Fibroblast of lung (primary cell): ENCODE measurements around the gene CCIN. TPM values are rescaled to one million over a fixed set of nuclear protein-coding genes. Genes with fewer than 3 reads are reported as not detected.

Experiments used
- DNase-seq, 2 donors: peaks; one replicate each; pipeline versions ENCODE4 v3.0.0 to v3.0.0-alpha.2; 2010; ENCODE audit warnings: low read depth in 2 of 2
- H2AFZ ChIP-seq: 2 replicates; pipeline ENCODE4 v1.5.1; 2012; ENCODE audit warnings: low read length, control low read depth, inconsistent platforms
- H3K27ac ChIP-seq: 2 replicates; pipeline ENCODE4 v1.5.1; 2011; ENCODE audit warnings: low read length, control low read depth; ENCODE audit not compliant: insufficient read depth
- H3K27me3 ChIP-seq: 2 replicates; pipeline ENCODE4 v1.5.1; 2011; ENCODE audit warnings: mild to moderate bottlenecking, low read length; ENCODE audit not compliant: control insufficient read depth, insufficient read depth
- H3K36me3 ChIP-seq: 2 replicates; pipeline ENCODE4 v1.5.1; 2011; ENCODE audit warnings: low read length; ENCODE audit not compliant: control insufficient read depth, insufficient read depth
- H3K4me1 ChIP-seq: 2 replicates; pipeline ENCODE4 v1.5.1; 2011; ENCODE audit warnings: low read length; ENCODE audit not compliant: control insufficient read depth, insufficient read depth; ENCODE audit errors: extremely low read depth
- H3K4me2 ChIP-seq: 2 replicates; pipeline ENCODE4 v1.5.1; 2011; ENCODE audit warnings: low read length, control low read depth; ENCODE audit not compliant: insufficient read depth; ENCODE audit errors: extremely low read depth
- H3K4me3 ChIP-seq, 4 experiments: fragments of 200-600 bp in 1 of 4; sonication (generic) in 1 of 4; replicated peaks in 1 of 4; 2 replicates each; pipeline ENCODE4 v1.5.1; 2011 to 2016; ENCODE audit warnings: low read length in 4 of 4, low read depth in 3 of 4, mild to moderate bottlenecking in 3 of 4, control low read depth in 2 of 4, inconsistent platforms in 1 of 4, mixed read lengths in 1 of 4; ENCODE audit not compliant: insufficient read depth in 1 of 4; ENCODE audit errors: control extremely low read depth in 1 of 4
- H3K79me2 ChIP-seq: 2 replicates; pipeline ENCODE4 v1.5.1; 2012; ENCODE audit warnings: mild to moderate bottlenecking, low read length, inconsistent platforms; ENCODE audit not compliant: control insufficient read depth, insufficient read depth
- H3K9ac ChIP-seq: 2 replicates; pipeline ENCODE4 v1.5.1; 2011; ENCODE audit warnings: mild to moderate bottlenecking, low read length, control low read depth; ENCODE audit not compliant: insufficient read depth
- H3K9me3 ChIP-seq: 2 replicates; pipeline ENCODE4 v1.5.1; 2012; ENCODE audit warnings: low read depth, low read length; ENCODE audit not compliant: control insufficient read depth, insufficient read depth
- H4K20me1 ChIP-seq: 2 replicates; pipeline ENCODE4 v1.5.1; 2011; ENCODE audit warnings: low read length; ENCODE audit not compliant: control insufficient read depth, insufficient read depth; ENCODE audit errors: extremely low read depth
- CTCF ChIP-seq, 2 donors: IDR thresholded peaks in 1 of 2; conservative IDR thresholded peaks in 1 of 2; 1 replicate in 1 of 2; 2 replicates in 1 of 2; pipeline ENCODE4 v1.5.1; 2011 to 2012; ENCODE audit warnings: low read length in 2 of 2, control low read depth in 1 of 2, inconsistent platforms in 1 of 2, low read depth in 1 of 2, mild to moderate bottlenecking in 1 of 2
- EZH2 ChIP-seq: IDR thresholded peaks from 2 replicates; pipeline ENCODE4 v1.5.1; 2012; ENCODE audit warnings: low read length, control low read depth, mild to moderate bottlenecking; ENCODE audit errors: missing control alignments
- polyA plus RNA-seq, 2 donors: library from polyadenylated mRNA; depleted of rRNA in 1 of 2; stranded (reverse) in 1 of 2; unstranded in 1 of 2; fragments of >200 nt; gene quantifications; 2 replicates each; pipeline ENCODE4 v1.2.1, GENCODE V29; 2011 to 2012; ENCODE audit warnings: missing spikeins in 1 of 2
- total RNA-seq: library from RNA; depleted of rRNA; stranded (reverse); fragments of >200 nt; gene quantifications from 2 replicates; pipeline ENCODE4 v1.2.1, GENCODE V29; 2014

Gene CCIN
- total and polyA plus RNA-seq, 2 donors (not counting 1 experiment from before 2014, with no cell fraction given): 0.40 to 1.3 TPM

- peak overlapping the region; percentile 2 for H3K4me2 ChIP-seq
- H4K20me1 ChIP-seq: peaks cover 2% of the 10 kb centered on the region
- H2AFZ ChIP-seq: peak overlapping the region; percentile 45
- H3K4me3 ChIP-seq: no peak overlapping the region
- TF ChIP-seq CTCF (conservative IDR thresholded peaks at IDR 0.05 in 1 of 2, IDR thresholded peaks at IDR 0.05 in 1 of 2; ENCODE audit: low read depth in 1 of 2, low read length in 2 of 2) (no peak), EZH2 (no peak)
- H3K27ac ChIP-seq: no peak overlapping the region
- H3K4me1 ChIP-seq: peaks cover 5% of the 10 kb centered on the region
- H3K27me3 ChIP-seq: no peaks in the 10 kb centered on the region
- DNase-seq: peak; percentile 33 to 94
- H3K36me3 ChIP-seq: no peaks in the 10 kb centered on the region
- no peak overlapping the region for H3K9ac ChIP-seq
- peaks cover 17% of the 10 kb centered on the region for H3K79me2 ChIP-seq
- H3K9me3 ChIP-seq: no peaks in the 10 kb centered on the region
These were observed 18.2 kb downstream of the CCIN start for GRCh38 chr9:36187414-36187813.

GRCh38 chr9:36188212-36188611, 19.0 kb downstream of the CCIN start:
- H3K27ac ChIP-seq: no peak overlapping the region
- H3K4me3 ChIP-seq: no peak overlapping the region
- no peak overlapping the region for H2AFZ ChIP-seq
- H3K9ac ChIP-seq: no peak overlapping the region
- no peaks in the 10 kb centered on the region for H3K27me3 ChIP-seq
- peaks cover 9% of the 10 kb centered on the region for H3K4me1 ChIP-seq
- no peaks in the 10 kb centered on the region for H3K9me3 ChIP-seq
- TF ChIP-seq CTCF (conservative IDR thresholded peaks at IDR 0.05 in 1 of 2, IDR thresholded peaks at IDR 0.05 in 1 of 2; ENCODE audit: low read depth in 1 of 2, low read length in 2 of 2) (no peak), EZH2 (no peak)
- H3K79me2 ChIP-seq: peaks cover 24% of the 10 kb centered on the region
- no peak overlapping the region for H3K4me2 ChIP-seq
- DNase-seq: no peak
- H3K36me3 ChIP-seq: no peaks in the 10 kb centered on the region
- H4K20me1 ChIP-seq: peaks cover 2% of the 10 kb centered on the region

GRCh38 chr9:36189976-36190375, 20.8 kb downstream of the CCIN start:
- Histone ChIP-seq H4K20me1 (peaks cover 2% of the 10 kb centered on the region), H3K36me3 (no peaks in the 10 kb centered on the region), H3K4me3 (peak overlapping the region; percentile 62 to 99 (median 82)), H3K9me3 (no peaks in the 10 kb centered on the region), H3K4me2 (peak overlapping the region; percentile 85), H3K27ac (peak overlapping the region; percentile 86), H2AFZ (no peak overlapping the region), H3K4me1 (peaks cover 12% of the 10 kb centered on the region), H3K79me2 (peaks cover 42% of the 10 kb centered on the region), H3K9ac (no peak overlapping the region), H3K27me3 (no peaks in the 10 kb centered on the region)
- DNase-seq: no peak
- TF ChIP-seq CTCF (conservative IDR thresholded peaks at IDR 0.05 in 1 of 2, IDR thresholded peaks at IDR 0.05 in 1 of 2; ENCODE audit: low read depth in 1 of 2, low read length in 2 of 2): no peak
- no peak for TF ChIP-seq EZH2
